Spleen (tissue), 11 donors: ENCODE results near the gene RAB15. TPM values are rescaled to one million over a fixed set of nuclear protein-coding genes. Genes with fewer than 3 reads are reported as not detected.

Experiments used
- DNase-seq: peaks from one replicate; pipeline ENCODE4 v3.0.0-alpha.2; 2020
- H3K27ac ChIP-seq, 8 donors: fragments of 200-600 bp; sonication (generic) in 7 of 8; 1 replicate in 4 of 8; 2 replicates in 4 of 8; pipeline versions ENCODE4 v1.5.0 to v1.8.0; 2016 to 2021; ENCODE audit warnings: inconsistent platforms in 4 of 8, mild to moderate bottlenecking in 4 of 8, moderate library complexity in 1 of 8
- H3K27me3 ChIP-seq, 7 donors: fragments of 200-600 bp; sonication (generic) in 6 of 7; replicated peaks in 1 of 7; 1 replicate in 4 of 7; 2 replicates in 3 of 7; pipeline versions ENCODE4 v1.5.0 to v1.8.0; 2016 to 2021; ENCODE audit warnings: inconsistent platforms in 3 of 7, mild to moderate bottlenecking in 1 of 7
- H3K36me3 ChIP-seq, 6 donors: fragments of 200-600 bp; sonication (generic) in 5 of 6; 1 replicate in 4 of 6; 2 replicates in 2 of 6; pipeline versions ENCODE4 v1.5.0 to v1.8.0; 2016 to 2021; ENCODE audit warnings: inconsistent platforms in 2 of 6
- H3K4me1 ChIP-seq, 6 donors: fragments of 200-600 bp; sonication (generic) in 5 of 6; 1 replicate in 3 of 6; 2 replicates in 3 of 6; pipeline versions ENCODE4 v1.5.0 to v1.8.0; 2016 to 2021; ENCODE audit warnings: inconsistent platforms in 3 of 6
- H3K4me3 ChIP-seq, 8 donors: fragments of 200-600 bp; sonication (generic) in 7 of 8; 1 replicate in 4 of 8; 2 replicates in 4 of 8; pipeline versions ENCODE4 v1.5.0 to v1.8.0; 2016 to 2021; ENCODE audit warnings: inconsistent platforms in 4 of 8, mild to moderate bottlenecking in 4 of 8, moderate library complexity in 2 of 8
- H3K9me3 ChIP-seq, 8 donors: fragments of 200-600 bp; sonication (generic) in 7 of 8; 1 replicate in 4 of 8; 2 replicates in 4 of 8; pipeline versions ENCODE4 v1.5.0 to v1.8.0; 2016 to 2021; ENCODE audit warnings: inconsistent platforms in 4 of 8
- CTCF ChIP-seq, 11 experiments: fragments of 200-600 bp in 7 of 11; fragments of 450-650 bp in 4 of 11; sonication (generic) in 4 of 11; IDR thresholded peaks in 8 of 11; conservative IDR thresholded peaks in 3 of 11; 1 replicate in 7 of 11; 2 replicates in 4 of 11; pipeline versions ENCODE4 v1.4.0 to v1.8.0; 2016 to 2021; ENCODE audit warnings: antibody characterized with exemption in 11 of 11, inconsistent platforms in 4 of 11, mild to moderate bottlenecking in 1 of 11
- POLR2A ChIP-seq, 3 donors: fragments of 450-650 bp; IDR thresholded peaks; one replicate each; pipeline ENCODE4 v1.5.1; 2017; ENCODE audit warnings: antibody characterized with exemption in 3 of 3, mild to moderate bottlenecking in 1 of 3
- POLR2AphosphoS5 ChIP-seq, 3 donors: sonication (generic); formaldehyde crosslinking; IDR thresholded peaks; one replicate each; pipeline ENCODE4 v1.5.1; 2017; ENCODE audit warnings: antibody characterized with exemption in 3 of 3
- WGBS, 5 donors: extraction: QIAGEN DNeasy Blood & Tissue Kit in 3 of 5; methylation state at CpG; one replicate each; pipeline versions ENCODE4 v1.1.5 to v1.1.7; 2013 to 2018; 5-methylcytosine and 5-hydroxymethylcytosine counted together
- intact Hi-C: fragments of 100-400 bp; cut with DNase I; formaldehyde crosslinking; loops from one replicate; pipeline ENCODE4 v1.15.0; 2023; ENCODE audit warnings: low total_unique reads
- polyA plus RNA-seq, 3 donors: library from polyadenylated mRNA; stranded (reverse); fragments of 200-250 nt; gene quantifications; one replicate each; pipeline ENCODE4 v1.2.1, GENCODE V29; 2013
- total RNA-seq, 7 donors: library from RNA; depleted of rRNA in 3 of 7; stranded (reverse); fragments of >200 nt in 3 of 7; fragmentation: NEBNext Ultra II Directional in 4 of 7; extraction: Animal tissue kit (Norgen Biotek cat#: 25700) in 4 of 7; gene quantifications; one replicate each; pipeline versions ENCODE4 v1.1.0 to v1.2.1, GENCODE V29; 2016 to 2021
- donor health status: healthy with polysubstance abuse.
- donor health status: DM: no; HTN: no; CAD: no; lungs with moderate emphysema.
- donor health status: DM: no; HTN: no; CAD: no.
- donor health status: Bipolar disorder and iron deficiency.
- donor health status: healthy.
- donor health status: DM: no; HTN: no; CAD: no.
- donor health status: DM: yes; HTN: yes; CAD: no.

Gene RAB15
- total and polyA plus RNA-seq, 10 donors: 1.2 to 7.0 (median 2.2) TPM

- intact Hi-C loops: no loop called here
- no peaks in the 10 kb centered on the region for H3K27me3 ChIP-seq
- no peak for TF ChIP-seq POLR2A (IDR thresholded peaks at IDR 0.05)
- no peak for TF ChIP-seq POLR2AphosphoS5 (IDR thresholded peaks at IDR 0.05)
- no peak for TF ChIP-seq CTCF (IDR thresholded peaks at IDR 0.05 in 8 of 11, conservative IDR thresholded peaks at IDR 0.05 in 3 of 11)
- no peaks in the 10 kb centered on the region for H3K36me3 ChIP-seq
- no peaks in the 10 kb centered on the region for H3K9me3 ChIP-seq
- DNase-seq: no peak
- peak overlapping the region in 2 of 8 donors; percentile 55 to 92 for H3K27ac ChIP-seq
- 94 to 97% (median 96%) methylated on average over 4 of the region's 4 CpGs for WGBS, 5 donors
- H3K4me1 ChIP-seq: peaks cover 7 to 76% (median 56%) of the 10 kb centered on the region in 6 donors
- no peak overlapping the region for H3K4me3 ChIP-seq
Measured at GRCh38 chr14:64990939-64991338, 18.8 kb upstream of the RAB15 start.

- intact Hi-C loops: no loop called here
- 9 to 21% (median 15%) methylated on average over 3 of the region's 3 CpGs for WGBS, 5 donors
- no peaks in the 10 kb centered on the region for H3K9me3 ChIP-seq
- peaks cover 7 to 78% (median 56%) of the 10 kb centered on the region in 6 donors for H3K4me1 ChIP-seq
- no peaks in the 10 kb centered on the region for H3K27me3 ChIP-seq
- no peak for TF ChIP-seq POLR2A (IDR thresholded peaks at IDR 0.05)
- no peak for TF ChIP-seq POLR2AphosphoS5 (IDR thresholded peaks at IDR 0.05)
- no peak for TF ChIP-seq CTCF (IDR thresholded peaks at IDR 0.05 in 8 of 11, conservative IDR thresholded peaks at IDR 0.05 in 3 of 11)
- DNase-seq: no peak
- H3K4me3 ChIP-seq: no peak overlapping the region
- H3K36me3 ChIP-seq: no peaks in the 10 kb centered on the region
- H3K27ac ChIP-seq: peak overlapping the region in 4 of 8 donors; percentile 16 to 92 (median 44)
Measured at GRCh38 chr14:64990296-64990695, 18.2 kb upstream of the RAB15 start.

GRCh38 chr14:64987438-64987767 lies 15.3 kb upstream of the RAB15 start:
- H3K4me3 ChIP-seq: peak overlapping the region; percentile 54 to 94 (median 78)
- no peak for DNase-seq
- TF ChIP-seq CTCF (IDR thresholded peaks at IDR 0.05 in 8 of 11, conservative IDR thresholded peaks at IDR 0.05 in 3 of 11) (no peak), POLR2AphosphoS5 (IDR thresholded peaks at IDR 0.05) (no peak), POLR2A (IDR thresholded peaks at IDR 0.05) (no peak)
- no peaks in the 10 kb centered on the region for H3K27me3 ChIP-seq
- WGBS, 5 donors: 0 to 4% (median 2%) methylated on average over 8 of the region's 8 CpGs
- H3K9me3 ChIP-seq: no peaks in the 10 kb centered on the region
- intact Hi-C loops: loop anchor here (10.0 kb wide), 1 partner anchor 107 kb away; no protein-coding TSS in a partner anchor
- peak overlapping the region; percentile 66 to 92 (median 88) for H3K27ac ChIP-seq
- H3K4me1 ChIP-seq: peaks cover 7 to 66% (median 48%) of the 10 kb centered on the region in 6 donors
- no peaks in the 10 kb centered on the region for H3K36me3 ChIP-seq

- intact Hi-C loops: loop anchor here (10.0 kb wide), 1 partner anchor 108 kb away; no protein-coding TSS in a partner anchor
- Histone ChIP-seq H3K4me3 (peak within 1 kb of the TSS; percentile 54 to 94 (median 78)), H3K4me1 (peaks cover 7 to 61% (median 46%) of the 10 kb centered on the region in 6 donors), H3K27me3 (no peaks in the 10 kb centered on the region), H3K9me3 (no peaks in the 10 kb centered on the region), H3K27ac (peak within 1 kb of the TSS; percentile 66 to 92 (median 88)), H3K36me3 (no peaks in the 10 kb centered on the region)
- TF ChIP-seq POLR2A (IDR thresholded peaks at IDR 0.05) (no peak), POLR2AphosphoS5 (IDR thresholded peaks at IDR 0.05) (peak; percentile 84 to 91 (median 88)), CTCF (IDR thresholded peaks at IDR 0.05 in 8 of 11, conservative IDR thresholded peaks at IDR 0.05 in 3 of 11) (peak; percentile 69 to 96 (median 89))
- 0 to 2% (median 0%) methylated on average over 51 to 65 of the region's 65 CpGs for WGBS, 5 donors
- DNase-seq: peak; percentile 99
Measured at GRCh38 chr14:64986648-64987437, 14.7 kb upstream of the RAB15 start, which contains the start of gene FNTB. FNTB (plus strand) TSS chr14:64986895; CDS start chr14:64986954, 59 bp downstream.
